SK-N-SH (cell line): Measurements from ENCODE around the gene RAB3IL1. TPM values are rescaled to one million over a fixed set of nuclear protein-coding genes. Genes with fewer than 3 reads are reported as not detected.

Source experiments
- CTCF ChIA-PET: fragments of 300-600, 350-600 bp; formaldehyde crosslinking; extraction: SDS; loops from one replicate; lab custom pipeline; 2021; lab: Yijun Ruan, JAX
- POLR2A ChIA-PET: fragments of 350-600 bp; sonication (Branson Sonifier 250); formaldehyde crosslinking; extraction: SDS; loops from one replicate; lab custom pipeline; 2020; ENCODE audit warnings: antibody characterized with exemption, inconsistent platforms; lab: Yijun Ruan, JAX
- DNase-seq: peaks from one replicate; pipeline ENCODE4 v3.0.0; 2012
- H2AFZ ChIP-seq: fragments of 200-600 bp; sonication (generic); 2 replicates; pipeline ENCODE4 v1.8.1; 2016; ENCODE audit warnings: antibody characterized with exemption, mild to moderate bottlenecking, low read depth
- H3F3A ChIP-seq: fragments of 200-600 bp; sonication (generic); replicated peaks from 2 replicates; pipeline ENCODE3; 2016; ENCODE audit warnings: antibody characterized with exemption, mild to moderate bottlenecking; ENCODE audit not compliant: insufficient read depth
- H3K27ac ChIP-seq, 2 experiments: fragments of 200-500 bp in 1 of 2; fragments of 200-600 bp in 1 of 2; sonication (Bioruptor generic) in 1 of 2; sonication (generic), shearing (Covaris generic) in 1 of 2; 2 replicates each; pipeline versions ENCODE4 v1.5.1 to v1.6.1; 2014 to 2016; ENCODE audit warnings: low read depth in 2 of 2, inconsistent platforms in 1 of 2, low read length in 1 of 2, mild to moderate bottlenecking in 1 of 2, mixed read lengths in 1 of 2
- H3K27me3 ChIP-seq: fragments of 200-600 bp; sonication (generic), shearing (Covaris generic); 2 replicates; pipeline ENCODE4 v1.6.1; 2016; ENCODE audit warnings: mixed run types; ENCODE audit not compliant: insufficient read depth
- H3K36me3 ChIP-seq, 2 experiments: fragments of 200-500 bp in 1 of 2; fragments of 200-600 bp in 1 of 2; sonication (Bioruptor generic) in 1 of 2; sonication (generic) in 1 of 2; replicated peaks in 1 of 2; 2 replicates each; pipeline versions ENCODE3 to v1.5.1; 2014 to 2016; ENCODE audit warnings: low read length in 1 of 2, mild to moderate bottlenecking in 1 of 2; ENCODE audit not compliant: insufficient read depth in 2 of 2, control insufficient read depth in 1 of 2
- H3K4me1 ChIP-seq, 2 experiments: fragments of 200-500 bp in 1 of 2; fragments of 200-600 bp in 1 of 2; sonication (Bioruptor generic) in 1 of 2; sonication (generic), shearing (Covaris generic) in 1 of 2; 2 replicates each; pipeline versions ENCODE4 v1.5.1 to v1.6.1; 2014 to 2016; ENCODE audit warnings: low read depth in 1 of 2, low read length in 1 of 2, mixed run types in 1 of 2; ENCODE audit not compliant: insufficient read depth in 2 of 2, control insufficient read depth in 1 of 2
- H3K4me2 ChIP-seq: fragments of 200-600 bp; sonication (generic), shearing (Covaris generic); 2 replicates; pipeline ENCODE4 v1.6.1; 2017; ENCODE audit warnings: mixed run types
- H3K4me3 ChIP-seq, 2 experiments: fragments of 200-500 bp in 1 of 2; fragments of 200-600 bp in 1 of 2; sonication (Bioruptor generic) in 1 of 2; sonication (generic), shearing (Covaris generic) in 1 of 2; 2 replicates each; pipeline versions ENCODE4 v1.5.1 to v1.8.1; 2014 to 2016; ENCODE audit warnings: low read depth in 2 of 2, inconsistent platforms in 1 of 2, low read length in 1 of 2, mild to moderate bottlenecking in 1 of 2, mixed read lengths in 1 of 2, moderate library complexity in 1 of 2
- H3K79me2 ChIP-seq: fragments of 200-600 bp; sonication (generic); 2 replicates; pipeline ENCODE4 v1.8.1; 2017; ENCODE audit warnings: mild to moderate bottlenecking; ENCODE audit not compliant: insufficient read depth
- H3K9ac ChIP-seq: fragments of 200-600 bp; sonication (generic); 2 replicates; pipeline ENCODE4 v1.6.1; 2017; ENCODE audit warnings: mixed run types
- H3K9me2 ChIP-seq: fragments of 200-600 bp; sonication (generic); 2 replicates; pipeline ENCODE4 v1.6.1; 2017; ENCODE audit warnings: mixed run types
- H3K9me3 ChIP-seq: fragments of 200-600 bp; sonication (generic); 2 replicates; pipeline ENCODE4 v1.6.1; 2017; ENCODE audit warnings: mixed run types, mild to moderate bottlenecking, moderate library complexity
- H4K20me1 ChIP-seq: fragments of 200-600 bp; sonication (generic); 2 replicates; pipeline ENCODE4 v1.6.1; 2017; ENCODE audit warnings: mild to moderate bottlenecking, mixed run types; ENCODE audit not compliant: insufficient read depth
- EZH2phosphoT487 ChIP-seq: fragments of 200-600 bp; sonication (generic); IDR thresholded peaks from 2 replicates; pipeline ENCODE4 v1.6.1; 2017; ENCODE audit warnings: low read depth, mixed run types, mild to moderate bottlenecking, antibody characterized with exemption, moderate library complexity, borderline replicate concordance
- MAX ChIP-seq: IDR thresholded peaks from 2 replicates; pipeline ENCODE4 v1.4.0; 2012; ENCODE audit warnings: low read depth
- MEF2A ChIP-seq: IDR thresholded peaks from 2 replicates; pipeline ENCODE4 v1.4.0; 2012; ENCODE audit warnings: low read depth, borderline replicate concordance
- MXI1 ChIP-seq: IDR thresholded peaks from 2 replicates; pipeline ENCODE4 v1.6.1; 2012; ENCODE audit warnings: mild to moderate bottlenecking, low read depth, low read length, improper control_type of control experiment
- NRF1 ChIP-seq: IDR thresholded peaks from 2 replicates; pipeline ENCODE4 v1.6.1; 2012; ENCODE audit warnings: low read depth, mild to moderate bottlenecking, low read length
- POLR2AphosphoS5 ChIP-seq: IDR thresholded peaks from 2 replicates; pipeline ENCODE4 v1.6.1; 2012; ENCODE audit warnings: low read depth, low read length
- RAD21 ChIP-seq: IDR thresholded peaks from 2 replicates; pipeline ENCODE4 v1.6.1; 2012; ENCODE audit warnings: mild to moderate bottlenecking, low read length
- REST ChIP-seq: IDR thresholded peaks from 2 replicates; pipeline ENCODE4 v1.6.1; 2012; ENCODE audit warnings: mild to moderate bottlenecking, low read depth, low read length, moderate library complexity
- TCF12 ChIP-seq: IDR thresholded peaks from 2 replicates; pipeline ENCODE4 v1.4.0; 2012
- TEAD4 ChIP-seq: IDR thresholded peaks from 2 replicates; pipeline ENCODE4 v1.4.0; 2012; ENCODE audit warnings: mild to moderate bottlenecking, borderline replicate concordance; ENCODE audit not compliant: insufficient read depth
- WGBS: methylation state at CpG from one replicate; pipeline ENCODE4 v1.1.6; 2017; ENCODE audit warnings: low lambda C conversion rate; 5-methylcytosine and 5-hydroxymethylcytosine counted together
- polyA plus RNA-seq, 3 experiments: library from polyadenylated mRNA; depleted of rRNA; stranded (reverse); fragments of >200 nt; gene quantifications; 2 replicates each; pipeline ENCODE4 v1.2.3, GENCODE V29; 2012

The RAB3IL1 gene
- polyA plus RNA-seq, 1 of the 3 experiments (the other 2 are of a cell fraction), result 10.2 TPM

GRCh38 chr11:61923166-61924063 lies 6.0 kb upstream of the RAB3IL1 start:
- Histone ChIP-seq H3K9me3 (no peaks in the 10 kb centered on the region), H3K4me3 (no peak overlapping the region), H3K9ac (peak overlapping the region; percentile 11; the same call in 1 of the 2 replicates), H3K27ac (peak overlapping the region; percentile 49 to 93; a peak in 2 of 4 replicates), H4K20me1 (no peaks in the 10 kb centered on the region), H3K27me3 (no peaks in the 10 kb centered on the region), H3K4me1 (peaks cover 20 to 34% of the 10 kb centered on the region in 2 experiments), H3F3A (no peaks in the 10 kb centered on the region), H3K79me2 (no peaks in the 10 kb centered on the region), H2AFZ (peak overlapping the region; percentile 23; the same call in 1 of the 2 replicates), H3K4me2 (peak overlapping the region; percentile 58; the same call in 1 of the 2 replicates), H3K9me2 (no peaks in the 10 kb centered on the region), H3K36me3 (no peaks in the 10 kb centered on the region)
- peak; percentile 61 for DNase-seq
- 56% methylated on average over 13 of the region's 18 CpGs for WGBS
- POLR2A ChIA-PET, result interaction anchor here (0.6 to 2.2 kb wide), 7 partner anchors 15 to 131 kb away, joined by 3 to 12 read pairs (median 3); partner anchors contain the start of genes BEST1, FEN1, FTH1 and TMEM258
- CTCF ChIA-PET, result interaction anchor here (1.3 to 8.9 kb wide), 8 partner anchors 10 to 159 kb away, joined by 3 to 106 read pairs (median 6); no protein-coding TSS in a partner anchor
- peak; percentile 85 for TF ChIP-seq REST
- TF ChIP-seq NRF1, result no peak
- 0 out of 2 replicates have a peak, but pooled peaks have one; percentile 26 for TF ChIP-seq TCF12

- Histone ChIP-seq H3K9me3 (no peaks in the 10 kb centered on the region), H3K9ac (peak overlapping the region; percentile 11; the same call in 1 of the 2 replicates), H3K4me3 (no peak overlapping the region), H3K27ac (peak overlapping the region; percentile 49 to 93; a peak in 3 of 4 replicates), H3K9me2 (no peaks in the 10 kb centered on the region), H4K20me1 (no peaks in the 10 kb centered on the region), H3K4me2 (peak overlapping the region; percentile 58; the same call in 1 of the 2 replicates), H3K27me3 (no peaks in the 10 kb centered on the region), H3K79me2 (no peaks in the 10 kb centered on the region), H3K36me3 (no peaks in the 10 kb centered on the region), H2AFZ (peak overlapping the region; percentile 23; the same call in 1 of the 2 replicates), H3K4me1 (peaks cover 20 to 42% of the 10 kb centered on the region in 2 experiments), H3F3A (no peaks in the 10 kb centered on the region)
- TF ChIP-seq RAD21 (no peak), POLR2AphosphoS5 (0 out of 2 replicates have a peak, but pooled peaks have one; percentile 56), EZH2phosphoT487 (no peak), TCF12 (peak; percentile 96), TEAD4 (no peak), MXI1 (no peak), MAX (0 out of 2 replicates have a peak, but pooled peaks have one; percentile 27), MEF2A (no peak)
- ChIA-PET POLR2A (interaction anchor here (0.6 to 2.2 kb wide), 6 partner anchors 25 to 107 kb away, joined by 3 to 12 read pairs (median 4); partner anchors contain the start of genes BEST1 and FTH1), CTCF (interaction anchor here (0.7 to 8.9 kb wide), 7 partner anchors 15 to 160 kb away, joined by 3 to 106 read pairs (median 4); no protein-coding TSS in a partner anchor)
- DNase-seq, result peak; percentile 88
- WGBS, result 14% methylated on average over 6 of the region's 6 CpGs
Observed at GRCh38 chr11:61922539-61922938, 5.2 kb upstream of the RAB3IL1 start.
